D341Med (cell line): Measurements from ENCODE around the gene BEST4.
A peak's percentile ranks its signal among the peaks of the same experiment; 100 is the strongest.
"Not testable (repeated sequence)": the region's sequence is repeated elsewhere in the genome, so short reads cannot be mapped to it uniquely, and the experiment has no call there.

Experiments
- DNase-seq: peaks from one replicate; pipeline ENCODE4 v3.0.0; 2012; ENCODE audit warnings: low spot score

The BEST4 gene

GRCh38 chr1:44819608-44820327, 31.8 kb upstream of the BEST4 start:
- DNase-seq: peak; percentile 80

- DNase-seq: no peak
These were observed 31.2 kb upstream of the BEST4 start for GRCh38 chr1:44819196-44819607.

- DNase-seq: no peak
These were observed 30.0 kb upstream of the BEST4 start for GRCh38 chr1:44817771-44818495.

- no peak for DNase-seq
These were observed 29.3 kb upstream of the BEST4 start for GRCh38 chr1:44817307-44817706.

GRCh38 chr1:44815926-44816325, 28.0 kb upstream of the BEST4 start:
- DNase-seq: not testable (repeated sequence)

- DNase-seq: no peak
These were observed 25.0 kb upstream of the BEST4 start for GRCh38 chr1:44812822-44813543.

GRCh38 chr1:44811234-44811633, 23.3 kb upstream of the BEST4 start:
- DNase-seq: no peak

GRCh38 chr1:44810762-44811105, 22.8 kb upstream of the BEST4 start:
- DNase-seq: not testable (repeated sequence)

GRCh38 chr1:44810101-44810761, 22.3 kb upstream of the BEST4 start:
- no peak for DNase-seq

GRCh38 chr1:44808938-44809917, 21.3 kb upstream of the BEST4 start:
- DNase-seq: no peak

GRCh38 chr1:44808063-44808937, 20.3 kb upstream of the BEST4 start, which contains the start of gene BTBD19:
TSS of gene BTBD19 (plus strand) at chr1:44808523. CDS start at chr1:44808821, 298 bp downstream.
- no peak for DNase-seq

GRCh38 chr1:44807364-44808062, 19.5 kb upstream of the BEST4 start:
- DNase-seq: no peak

- DNase-seq: no peak
These were observed 18.9 kb upstream of the BEST4 start, which contains the start of gene DYNLT4 for GRCh38 chr1:44806704-44807363. TSS of gene DYNLT4 (minus strand) at chr1:44807351. CDS start at chr1:44806668, 683 bp downstream.

- no peak for DNase-seq
These were observed 18.2 kb upstream of the BEST4 start for GRCh38 chr1:44806025-44806703.

- DNase-seq: no peak
These were observed 17.5 kb upstream of the BEST4 start for GRCh38 chr1:44805311-44806024.

- DNase-seq: no peak
These were observed 15.5 kb upstream of the BEST4 start for GRCh38 chr1:44803312-44804095.

GRCh38 chr1:44803062-44803311, 15.0 kb upstream of the BEST4 start:
- no peak for DNase-seq
